Measurements from ENCODE around the gene DNAJC17. TPM values are rescaled to one million over a fixed set of nuclear protein-coding genes. Genes with fewer than 3 reads are reported as not detected.

DNAJC17 gene
- total and polyA plus RNA-seq, 2 of the 13 experiments (the other 11 are each of a cell fraction or from before 2014, with no cell fraction given), result 22.2 to 26.5 TPM

DNA sequence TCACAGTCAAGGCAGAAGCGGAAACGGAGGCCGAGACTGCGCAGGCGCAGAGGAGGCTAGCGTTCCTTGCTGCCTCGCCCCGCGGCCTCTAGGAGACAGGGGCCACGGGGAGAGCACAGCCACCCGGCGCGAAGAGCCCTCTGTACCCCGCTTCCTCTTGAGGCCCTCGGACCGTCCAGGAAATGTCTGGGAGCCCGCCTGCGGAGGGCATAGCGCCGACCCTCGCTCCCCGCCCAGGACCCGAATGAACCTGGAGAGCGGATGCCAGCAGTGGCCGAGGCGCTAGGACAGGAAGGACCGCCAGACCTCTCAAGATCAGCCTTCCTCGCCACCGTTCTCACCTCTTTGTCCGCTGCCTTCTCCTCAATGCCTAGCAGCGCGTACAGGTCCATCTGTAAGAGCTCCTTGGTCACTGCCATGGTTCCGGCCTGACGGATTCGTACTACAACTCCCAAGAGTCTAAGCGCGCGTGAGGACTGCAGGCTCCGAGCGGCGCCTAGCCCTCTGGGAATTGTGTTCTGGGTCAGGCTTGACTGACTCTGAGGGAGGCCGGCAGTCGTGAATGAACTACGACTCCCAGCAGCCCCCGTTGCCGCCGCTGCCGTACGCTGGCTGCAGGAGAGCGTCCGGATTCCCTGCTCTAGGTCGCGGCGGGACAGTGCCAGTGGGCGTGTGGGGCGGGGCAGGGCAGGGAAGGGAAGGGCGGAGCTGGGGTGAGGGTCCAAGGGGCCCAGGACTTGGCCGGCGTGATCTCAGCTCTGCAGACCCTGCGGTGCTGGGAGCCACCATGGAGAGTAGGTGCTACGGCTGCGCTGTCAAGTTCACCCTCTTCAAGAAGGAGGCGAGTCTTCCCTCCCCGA, at the start of gene DNAJC17, which contains the start of gene ZFYVE19 (continued):
- TF ChIP-seq, protein P1, sequence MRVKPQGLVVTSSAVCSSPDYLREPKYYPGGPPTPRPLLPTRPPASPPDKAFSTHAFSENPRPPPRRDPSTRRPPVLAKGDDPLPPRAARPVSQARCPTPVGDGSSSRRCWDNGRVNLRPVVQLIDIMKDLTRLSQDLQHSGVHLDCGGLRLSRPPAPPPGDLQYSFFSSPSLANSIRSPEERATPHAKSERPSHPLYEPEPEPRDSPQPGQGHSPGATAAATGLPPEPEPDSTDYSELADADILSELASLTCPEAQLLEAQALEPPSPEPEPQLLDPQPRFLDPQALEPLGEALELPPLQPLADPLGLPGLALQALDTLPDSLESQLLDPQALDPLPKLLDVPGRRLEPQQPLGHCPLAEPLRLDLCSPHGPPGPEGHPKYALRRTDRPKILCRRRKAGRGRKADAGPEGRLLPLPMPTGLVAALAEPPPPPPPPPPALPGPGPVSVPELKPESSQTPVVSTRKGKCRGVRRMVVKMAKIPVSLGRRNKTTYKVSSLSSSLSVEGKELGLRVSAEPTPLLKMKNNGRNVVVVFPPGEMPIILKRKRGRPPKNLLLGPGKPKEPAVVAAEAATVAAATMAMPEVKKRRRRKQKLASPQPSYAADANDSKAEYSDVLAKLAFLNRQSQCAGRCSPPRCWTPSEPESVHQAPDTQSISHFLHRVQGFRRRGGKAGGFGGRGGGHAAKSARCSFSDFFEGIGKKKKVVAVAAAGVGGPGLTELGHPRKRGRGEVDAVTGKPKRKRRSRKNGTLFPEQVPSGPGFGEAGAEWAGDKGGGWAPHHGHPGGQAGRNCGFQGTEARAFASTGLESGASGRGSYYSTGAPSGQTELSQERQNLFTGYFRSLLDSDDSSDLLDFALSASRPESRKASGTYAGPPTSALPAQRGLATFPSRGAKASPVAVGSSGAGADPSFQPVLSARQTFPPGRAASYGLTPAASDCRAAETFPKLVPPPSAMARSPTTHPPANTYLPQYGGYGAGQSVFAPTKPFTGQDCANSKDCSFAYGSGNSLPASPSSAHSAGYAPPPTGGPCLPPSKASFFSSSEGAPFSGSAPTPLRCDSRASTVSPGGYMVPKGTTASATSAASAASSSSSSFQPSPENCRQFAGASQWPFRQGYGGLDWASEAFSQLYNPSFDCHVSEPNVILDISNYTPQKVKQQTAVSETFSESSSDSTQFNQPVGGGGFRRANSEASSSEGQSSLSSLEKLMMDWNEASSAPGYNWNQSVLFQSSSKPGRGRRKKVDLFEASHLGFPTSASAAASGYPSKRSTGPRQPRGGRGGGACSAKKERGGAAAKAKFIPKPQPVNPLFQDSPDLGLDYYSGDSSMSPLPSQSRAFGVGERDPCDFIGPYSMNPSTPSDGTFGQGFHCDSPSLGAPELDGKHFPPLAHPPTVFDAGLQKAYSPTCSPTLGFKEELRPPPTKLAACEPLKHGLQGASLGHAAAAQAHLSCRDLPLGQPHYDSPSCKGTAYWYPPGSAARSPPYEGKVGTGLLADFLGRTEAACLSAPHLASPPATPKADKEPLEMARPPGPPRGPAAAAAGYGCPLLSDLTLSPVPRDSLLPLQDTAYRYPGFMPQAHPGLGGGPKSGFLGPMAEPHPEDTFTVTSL (CRISPR knock-in tag; IDR thresholded peaks at IDR 0.05; ENCODE audit: borderline replicate concordance), result no peak
- TF ChIP-seq ATAD3A (CRISPR knock-in tag; IDR thresholded peaks at IDR 0.05) (no peak), ZNF253 (CRISPR knock-in tag; IDR thresholded peaks at IDR 0.05; ENCODE audit: borderline replicate concordance) (no peak), SRF (IDR thresholded peaks at IDR 0.05; ENCODE audit: low read depth, low read length) (no peak), ZKSCAN1 (IDR thresholded peaks at IDR 0.05; ENCODE audit: low read length) (no peak), ZFP36L1 (CRISPR knock-in tag; IDR thresholded peaks at IDR 0.05) (0 out of 2 replicates have a peak, but pooled peaks have one; percentile 86), FOXJ3 (CRISPR knock-in tag; IDR thresholded peaks at IDR 0.05; ENCODE audit: borderline replicate concordance) (peak; percentile 7; the same call in 1 of the 2 replicates), REPIN1 (CRISPR knock-in tag; IDR thresholded peaks at IDR 0.05; ENCODE audit: borderline replicate concordance, low read depth) (peak; percentile 86), FOXC1 (CRISPR knock-in tag; IDR thresholded peaks at IDR 0.05; ENCODE audit: borderline replicate concordance) (peak; percentile 81), ZNF569 (CRISPR knock-in tag; IDR thresholded peaks at IDR 0.05; ENCODE audit: borderline replicate concordance) (no peak), ZNF713 (CRISPR knock-in tag; IDR thresholded peaks at IDR 0.05) (0 out of 2 replicates have a peak, but pooled peaks have one; percentile 5), ZBTB7A (CRISPR knock-in tag; IDR thresholded peaks at IDR 0.05) (peak; percentile 98), KDM6A (CRISPR knock-in tag; IDR thresholded peaks at IDR 0.05; ENCODE audit: low read depth) (no peak), PRMT3 (CRISPR knock-in tag; IDR thresholded peaks at IDR 0.05; ENCODE audit: borderline replicate concordance, low read depth) (no peak), ETV5 (CRISPR knock-in tag; IDR thresholded peaks at IDR 0.05; ENCODE audit: borderline replicate concordance) (peak; percentile 48; the same call in 1 of the 2 replicates), NPAS2 (CRISPR knock-in tag; IDR thresholded peaks at IDR 0.05; ENCODE audit: borderline replicate concordance) (no peak), ZNF460 (CRISPR knock-in tag; IDR thresholded peaks at IDR 0.05; ENCODE audit: borderline replicate concordance) (no peak; the same call in 1 of the 2 replicates), ZNF670 (CRISPR knock-in tag; IDR thresholded peaks at IDR 0.05; ENCODE audit: borderline replicate concordance) (no peak), POLR2AphosphoS2 (IDR thresholded peaks at IDR 0.05; ENCODE audit: low read depth, low read length) (no peak), ZNF678 (CRISPR knock-in tag; IDR thresholded peaks at IDR 0.05) (peak; percentile 47; the same call in 1 of the 2 replicates), NFKBIZ (CRISPR knock-in tag; IDR thresholded peaks at IDR 0.05) (no peak), ZC3H13 (CRISPR knock-in tag; IDR thresholded peaks at IDR 0.05) (no peak), ZNF160 (CRISPR knock-in tag; IDR thresholded peaks at IDR 0.05) (no peak; the same call in 1 of the 2 replicates)
- TF ChIP-seq, protein P2, sequence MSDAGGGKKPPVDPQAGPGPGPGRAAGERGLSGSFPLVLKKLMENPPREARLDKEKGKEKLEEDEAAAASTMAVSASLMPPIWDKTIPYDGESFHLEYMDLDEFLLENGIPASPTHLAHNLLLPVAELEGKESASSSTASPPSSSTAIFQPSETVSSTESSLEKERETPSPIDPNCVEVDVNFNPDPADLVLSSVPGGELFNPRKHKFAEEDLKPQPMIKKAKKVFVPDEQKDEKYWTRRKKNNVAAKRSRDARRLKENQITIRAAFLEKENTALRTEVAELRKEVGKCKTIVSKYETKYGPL (CRISPR knock-in tag; IDR thresholded peaks at IDR 0.05), result peak; percentile 38; the same call in 1 of the 2 replicates

All from HepG2 (cell line).